Mesendoderm (in vitro differentiated cells): ENCODE results near the gene GJB3.

Experiments
- DNase-seq: peaks from one replicate; pipeline ENCODE4 v3.0.0; 2013
- H2AK5ac ChIP-seq: 2 replicates; pipeline ENCODE4 v1.6.1; 2013; ENCODE audit warnings: low read length, inconsistent platforms
- H2BK120ac ChIP-seq: 2 replicates; pipeline ENCODE4 v1.6.1; 2013; ENCODE audit warnings: low read depth, mild to moderate bottlenecking, low read length, moderate library complexity, mixed read lengths
- H2BK15ac ChIP-seq: replicated peaks from 2 replicates; pipeline ENCODE4 v1.6.1; 2013; ENCODE audit warnings: low read depth, mild to moderate bottlenecking, moderate library complexity
- H2BK5ac ChIP-seq: 2 replicates; pipeline ENCODE4 v1.6.1; 2013; ENCODE audit warnings: low read length, inconsistent platforms
- H3K18ac ChIP-seq: 2 replicates; pipeline ENCODE4 v1.6.1; 2013; ENCODE audit warnings: mild to moderate bottlenecking, low read length, mixed read lengths
- H3K23ac ChIP-seq: one replicate; pipeline ENCODE4 v1.6.1; 2013; ENCODE audit warnings: low read length
- H3K27ac ChIP-seq: 2 replicates; pipeline ENCODE4 v1.5.1; 2013; ENCODE audit warnings: low read depth, mild to moderate bottlenecking, inconsistent platforms, low read length, moderate library complexity
- H3K27me3 ChIP-seq: 2 replicates; pipeline ENCODE4 v1.6.1; 2013; ENCODE audit warnings: low read length, control low read depth, mild to moderate bottlenecking, inconsistent platforms; ENCODE audit not compliant: insufficient read depth, poor library complexity
- H3K36me3 ChIP-seq: 2 replicates; pipeline ENCODE4 v1.6.1; 2013; ENCODE audit warnings: low read length, inconsistent platforms; ENCODE audit not compliant: control insufficient read depth, insufficient read depth
- H3K4ac ChIP-seq: one replicate; pipeline ENCODE4 v1.6.1; 2013; ENCODE audit warnings: low read depth, mild to moderate bottlenecking, low read length, moderate library complexity
- H3K4me1 ChIP-seq: 2 replicates; pipeline ENCODE4 v1.6.1; 2013; ENCODE audit warnings: low read depth, low read length, inconsistent platforms; ENCODE audit not compliant: control insufficient read depth
- H3K4me2 ChIP-seq: 2 replicates; pipeline ENCODE4 v1.6.1; 2013; ENCODE audit warnings: low read length
- H3K4me3 ChIP-seq: 2 replicates; pipeline ENCODE4 v1.5.1; 2013; ENCODE audit warnings: mild to moderate bottlenecking, low read length
- H3K56ac ChIP-seq: one replicate; pipeline ENCODE4 v1.6.1; 2013; ENCODE audit warnings: low read length
- H3K79me1 ChIP-seq: 2 replicates; pipeline ENCODE4 v1.6.1; 2013; ENCODE audit warnings: low read length, inconsistent platforms
- H3K79me2 ChIP-seq: 2 replicates; pipeline ENCODE4 v1.6.1; 2013; ENCODE audit warnings: mild to moderate bottlenecking, low read length; ENCODE audit not compliant: control insufficient read depth, insufficient read depth
- H3K9ac ChIP-seq: 2 replicates; pipeline ENCODE4 v1.6.1; 2013; ENCODE audit warnings: low read length, inconsistent platforms
- H4K5ac ChIP-seq: one replicate; pipeline ENCODE4 v1.6.1; 2013; ENCODE audit warnings: low read length
- H4K8ac ChIP-seq: one replicate; pipeline ENCODE4 v1.6.1; 2013; ENCODE audit warnings: low read depth, mild to moderate bottlenecking, control low read depth, low read length, moderate library complexity
- WGBS: extraction: QIAGEN DNeasy Blood & Tissue Kit; methylation state at CpG from one replicate; pipeline ENCODE4 v1.1.7; 2013; ENCODE audit warnings: low lambda C conversion rate, missing lambda C conversion rate; ENCODE audit not compliant: insufficient coverage; ENCODE audit errors: extremely low coverage; 5-methylcytosine and 5-hydroxymethylcytosine counted together

The GJB3 gene

GRCh38 chr1:34824817-34825454, 43.9 kb downstream of the GJB3 start:
- no peak overlapping the region for H3K9ac ChIP-seq
- H3K79me1 ChIP-seq, result no peaks in the 10 kb centered on the region
- H2BK15ac ChIP-seq, result no peak overlapping the region
- H3K18ac ChIP-seq, result no peak overlapping the region
- H2BK5ac ChIP-seq, result no peak overlapping the region
- no peaks in the 10 kb centered on the region for H3K79me2 ChIP-seq
- H2AK5ac ChIP-seq, result no peak overlapping the region
- H3K4me2 ChIP-seq, result no peak overlapping the region
- no peaks in the 10 kb centered on the region for H3K36me3 ChIP-seq
- no peak overlapping the region for H4K8ac ChIP-seq
- H3K4me1 ChIP-seq, result no peaks in the 10 kb centered on the region
- no peak overlapping the region for H3K4me3 ChIP-seq
- WGBS, result no CpG with 5 or more reads among the region's 3 CpGs
- no peak overlapping the region for H4K5ac ChIP-seq
- DNase-seq, result no peak
- no peak overlapping the region for H3K4ac ChIP-seq
- no peak overlapping the region for H3K56ac ChIP-seq
- H3K27me3 ChIP-seq, result no peaks in the 10 kb centered on the region
- H2BK120ac ChIP-seq, result no peak overlapping the region
- H3K23ac ChIP-seq, result no peak overlapping the region
- H3K27ac ChIP-seq, result no peak overlapping the region

- Histone ChIP-seq H3K27ac (no peak overlapping the region), H3K23ac (no peak overlapping the region), H2BK5ac (no peak overlapping the region), H3K18ac (no peak overlapping the region), H3K9ac (no peak overlapping the region), H3K4me2 (no peak overlapping the region), H2AK5ac (no peak overlapping the region), H3K4me3 (no peak overlapping the region), H3K4me1 (no peaks in the 10 kb centered on the region), H3K56ac (no peak overlapping the region), H2BK120ac (no peak overlapping the region), H3K27me3 (no peaks in the 10 kb centered on the region), H4K5ac (no peak overlapping the region), H3K79me1 (no peaks in the 10 kb centered on the region), H2BK15ac (no peak overlapping the region), H4K8ac (no peak overlapping the region), H3K4ac (no peak overlapping the region), H3K79me2 (no peaks in the 10 kb centered on the region), H3K36me3 (no peaks in the 10 kb centered on the region)
- no peak for DNase-seq
- WGBS, result no CpG with 5 or more reads among the region's 11 CpGs
These were observed 44.6 kb downstream of the GJB3 start for GRCh38 chr1:34825455-34826091.

- Histone ChIP-seq H3K18ac (no peak overlapping the region), H4K5ac (no peak overlapping the region), H3K23ac (no peak overlapping the region), H2BK5ac (no peak overlapping the region), H3K4me1 (no peaks in the 10 kb centered on the region), H2BK15ac (no peak overlapping the region), H3K27me3 (no peaks in the 10 kb centered on the region), H3K36me3 (no peaks in the 10 kb centered on the region), H3K4ac (no peak overlapping the region), H3K9ac (no peak overlapping the region), H3K4me2 (no peak overlapping the region), H2AK5ac (no peak overlapping the region), H3K56ac (no peak overlapping the region), H3K27ac (no peak overlapping the region), H3K79me1 (no peaks in the 10 kb centered on the region), H2BK120ac (no peak overlapping the region), H3K4me3 (no peak overlapping the region), H4K8ac (no peak overlapping the region), H3K79me2 (no peaks in the 10 kb centered on the region)
- WGBS, result no CpG with 5 or more reads among the region's 5 CpGs
- no peak for DNase-seq
These were observed 46.4 kb downstream of the GJB3 start for GRCh38 chr1:34827341-34827941.

GRCh38 chr1:34828611-34829010, 47.6 kb downstream of the GJB3 start:
- no peak overlapping the region for H2BK15ac ChIP-seq
- H3K4me2 ChIP-seq, result no peak overlapping the region
- no peak overlapping the region for H3K18ac ChIP-seq
- H3K27me3 ChIP-seq, result no peaks in the 10 kb centered on the region
- no peak overlapping the region for H3K56ac ChIP-seq
- H3K4me3 ChIP-seq, result no peak overlapping the region
- H3K4ac ChIP-seq, result no peak overlapping the region
- H3K4me1 ChIP-seq, result no peaks in the 10 kb centered on the region
- no peak overlapping the region for H2BK5ac ChIP-seq
- H3K23ac ChIP-seq, result no peak overlapping the region
- H3K36me3 ChIP-seq, result no peaks in the 10 kb centered on the region
- H2AK5ac ChIP-seq, result no peak overlapping the region
- H4K8ac ChIP-seq, result no peak overlapping the region
- H4K5ac ChIP-seq, result no peak overlapping the region
- no peaks in the 10 kb centered on the region for H3K79me2 ChIP-seq
- no peak overlapping the region for H3K27ac ChIP-seq
- WGBS, result no CpG with 5 or more reads among the region's 2 CpGs
- no peak overlapping the region for H3K9ac ChIP-seq
- H2BK120ac ChIP-seq, result no peak overlapping the region
- DNase-seq, result no peak
- no peaks in the 10 kb centered on the region for H3K79me1 ChIP-seq

- no CpG with 5 or more reads among the region's 3 CpGs for WGBS
- Histone ChIP-seq H3K27me3 (no peaks in the 10 kb centered on the region), H3K9ac (no peak overlapping the region), H2BK5ac (no peak overlapping the region), H2BK15ac (no peak overlapping the region), H3K27ac (no peak overlapping the region), H3K23ac (no peak overlapping the region), H3K79me2 (no peaks in the 10 kb centered on the region), H3K4me3 (no peak overlapping the region), H2BK120ac (no peak overlapping the region), H3K56ac (no peak overlapping the region), H3K4ac (no peak overlapping the region), H3K4me2 (no peak overlapping the region), H2AK5ac (no peak overlapping the region), H4K5ac (no peak overlapping the region), H3K4me1 (no peaks in the 10 kb centered on the region), H3K18ac (no peak overlapping the region), H4K8ac (no peak overlapping the region), H3K36me3 (no peaks in the 10 kb centered on the region), H3K79me1 (no peaks in the 10 kb centered on the region)
- DNase-seq, result no peak
These were observed 48.2 kb downstream of the GJB3 start for GRCh38 chr1:34829250-34829649.
